Bronchial epithelial cell (primary cell): ENCODE results near the gene LDLRAD1. TPM values are rescaled to one million over a fixed set of nuclear protein-coding genes. Genes with fewer than 3 reads are reported as not detected.
"Not testable (repeated sequence)": the region's sequence is repeated elsewhere in the genome, so short reads cannot be mapped to it uniquely, and the experiment has no call there.

Experiments
- DNase-seq: peaks from one replicate; pipeline ENCODE4 v3.0.0-alpha.2; 2010; ENCODE audit warnings: low read depth
- FAIRE-seq: peaks from 2 replicates; lab custom pipeline; 2011; peaks lifted over from hg19 to GRCh38; lab: Jason Lieb, UNC
- H3K27me3 ChIP-seq: 2 replicates; pipeline ENCODE4 v1.5.1; 2011; ENCODE audit warnings: low read length; ENCODE audit not compliant: control insufficient read depth, insufficient read depth
- H3K36me3 ChIP-seq: 2 replicates; pipeline ENCODE4 v1.5.1; 2011; ENCODE audit warnings: low read length; ENCODE audit not compliant: control insufficient read depth, insufficient read depth
- H3K4me3 ChIP-seq: 2 replicates; pipeline ENCODE4 v1.5.1; 2011; ENCODE audit warnings: mild to moderate bottlenecking, low read depth, low read length, control low read depth
- CTCF ChIP-seq: IDR thresholded peaks from 2 replicates; pipeline ENCODE4 v1.5.1; 2011; ENCODE audit warnings: mild to moderate bottlenecking, moderate library complexity, low read length, control low read depth, inconsistent platforms; ENCODE audit not compliant: insufficient read depth, severe bottlenecking
- total RNA-seq: library from RNA; depleted of rRNA; stranded (reverse); fragments of >200 nt; gene quantifications from 2 replicates; pipeline ENCODE4 v1.2.1, GENCODE V29; 2014

LDLRAD1 gene
- total RNA-seq, 1 donor from 2014 or later = 0.26 TPM

- Histone ChIP-seq H3K27me3 (no peaks in the 10 kb centered on the region), H3K36me3 (peaks cover 1% of the 10 kb centered on the region), H3K4me3 (no peak overlapping the region)
- DNase-seq = no peak
- FAIRE-seq = no peak
- no peak for TF ChIP-seq CTCF
Observed at GRCh38 chr1:53979712-53980450, 38.1 kb downstream of the LDLRAD1 start.

- peaks cover 1% of the 10 kb centered on the region for H3K36me3 ChIP-seq
- FAIRE-seq (no peak), DNase-seq (no peak)
- no peak for TF ChIP-seq CTCF
- no peaks in the 10 kb centered on the region for H3K27me3 ChIP-seq
- H3K4me3 ChIP-seq = no peak overlapping the region
Observed at GRCh38 chr1:53975861-53976260, 42.1 kb downstream of the LDLRAD1 start.

- Histone ChIP-seq H3K4me3 (no peak overlapping the region), H3K36me3 (peaks cover 8% of the 10 kb centered on the region), H3K27me3 (no peaks in the 10 kb centered on the region)
- FAIRE-seq (no peak), DNase-seq (no peak)
- no peak for TF ChIP-seq CTCF
Observed at GRCh38 chr1:53971718-53972117, 46.3 kb downstream of the LDLRAD1 start.

- FAIRE-seq = not testable (repeated sequence)
Observed at GRCh38 chr1:53969323-53969722, 48.7 kb downstream of the LDLRAD1 start.

GRCh38 chr1:53968125-53968513, 49.9 kb downstream of the LDLRAD1 start:
- no peak for TF ChIP-seq CTCF
- no peaks in the 10 kb centered on the region for H3K27me3 ChIP-seq
- H3K36me3 ChIP-seq = peaks cover 10% of the 10 kb centered on the region
- no peak for FAIRE-seq
- peak; percentile 61 for DNase-seq
- no peak overlapping the region for H3K4me3 ChIP-seq

More at GRCh38 chr1:53969323-53969722, 48.7 kb downstream of the LDLRAD1 start:
- H3K27me3 ChIP-seq, DNase-seq, H3K36me3 ChIP-seq, H3K4me3 ChIP-seq: not testable (repeated sequence)

- H3K4me3 ChIP-seq = no peak overlapping the region
- no peak for FAIRE-seq
- H3K27me3 ChIP-seq = no peaks in the 10 kb centered on the region
- no peak for TF ChIP-seq CTCF
- peaks cover 12% of the 10 kb centered on the region for H3K36me3 ChIP-seq
- DNase-seq = no peak
Observed at GRCh38 chr1:53967409-53968124, 50.4 kb downstream of the LDLRAD1 start.
